HG03159 (cell line): ENCODE data around the gene FNDC3B.

Experiments
- ATAC-seq: cut with Tn5 transposase; IDR thresholded peaks from one replicate; pipeline ENCODE4 v1.9.1; 2021; ENCODE audit warnings: mild to moderate bottlenecking, moderate library complexity; ENCODE audit not compliant: unreplicated experiment

FNDC3B gene

GRCh38 chr3:172300187-172300586, 260.8 kb downstream of the FNDC3B start:
- ATAC-seq: no peak

DNA sequence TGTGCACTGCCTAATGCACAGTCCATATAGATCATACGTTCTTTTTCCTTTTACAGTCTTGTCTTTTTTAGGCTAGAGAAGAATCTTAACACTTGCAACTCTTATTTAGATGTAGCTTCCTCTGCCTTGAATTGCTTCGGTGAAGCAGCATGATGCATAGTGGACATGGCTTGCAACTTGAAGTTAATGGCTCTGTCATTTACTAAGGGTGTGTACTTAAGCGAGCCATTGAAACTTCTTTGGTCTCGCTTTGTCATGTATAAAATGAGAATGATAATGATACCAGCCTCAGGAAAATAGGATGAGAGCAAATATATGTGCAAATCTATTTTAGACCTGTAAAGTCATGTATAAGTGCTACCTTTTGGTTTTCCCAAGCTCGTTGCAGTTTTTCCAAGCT, 261.5 kb downstream of the FNDC3B start:
- no peak for ATAC-seq

GRCh38 chr3:172302203-172302602, 262.8 kb downstream of the FNDC3B start:
- no peak for ATAC-seq

- no peak for ATAC-seq
Measured at GRCh38 chr3:172303181-172303580, 263.8 kb downstream of the FNDC3B start.

DNA sequence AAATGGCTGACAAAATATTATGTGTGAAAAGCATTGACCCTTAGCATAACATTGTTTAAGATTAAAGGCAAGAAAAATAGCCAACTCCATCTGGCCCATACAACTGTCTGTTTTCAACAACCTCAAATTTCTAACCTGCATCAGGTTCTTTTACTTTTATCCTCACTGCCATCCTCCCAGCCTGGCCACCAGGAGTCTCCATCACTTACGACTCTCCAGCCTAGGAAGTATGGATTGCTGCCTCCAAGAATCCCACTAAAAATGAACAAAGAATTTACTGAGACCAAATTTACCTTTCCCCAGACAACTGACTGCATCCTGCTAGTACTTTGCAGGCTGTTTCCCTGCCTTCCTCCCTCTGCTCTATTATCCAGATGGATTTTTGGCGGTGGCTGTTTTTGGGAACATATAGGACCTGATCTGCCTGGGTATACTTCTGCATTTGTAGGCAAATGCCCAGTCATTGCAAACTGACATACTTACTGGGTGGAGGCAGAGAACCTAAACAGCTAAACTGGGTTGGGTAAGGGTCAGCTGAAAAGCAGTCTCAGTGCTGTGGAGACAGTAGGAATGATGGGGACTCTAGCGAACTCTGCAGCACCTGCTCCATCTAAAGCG, 264.7 kb downstream of the FNDC3B start:
- ATAC-seq: no peak

DNA sequence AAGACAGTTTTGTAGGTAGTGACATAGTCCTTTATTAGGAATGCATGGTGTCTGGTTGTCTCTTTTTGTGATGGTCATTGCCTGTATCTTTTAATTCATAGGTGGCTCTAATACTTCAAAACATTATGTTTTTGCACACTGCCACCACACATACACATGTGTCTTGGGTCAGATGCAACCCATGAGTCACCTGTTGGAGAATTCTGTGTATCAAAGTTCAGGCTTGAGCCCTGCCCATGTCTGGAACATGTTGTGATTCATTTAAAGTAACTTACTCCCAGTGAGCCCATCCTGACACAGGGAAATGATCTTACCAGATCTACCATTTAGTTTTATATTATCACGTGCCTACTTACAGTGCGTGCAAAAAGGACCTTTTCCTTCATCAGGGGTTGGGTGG, 266.2 kb downstream of the FNDC3B start:
- no peak for ATAC-seq

DNA sequence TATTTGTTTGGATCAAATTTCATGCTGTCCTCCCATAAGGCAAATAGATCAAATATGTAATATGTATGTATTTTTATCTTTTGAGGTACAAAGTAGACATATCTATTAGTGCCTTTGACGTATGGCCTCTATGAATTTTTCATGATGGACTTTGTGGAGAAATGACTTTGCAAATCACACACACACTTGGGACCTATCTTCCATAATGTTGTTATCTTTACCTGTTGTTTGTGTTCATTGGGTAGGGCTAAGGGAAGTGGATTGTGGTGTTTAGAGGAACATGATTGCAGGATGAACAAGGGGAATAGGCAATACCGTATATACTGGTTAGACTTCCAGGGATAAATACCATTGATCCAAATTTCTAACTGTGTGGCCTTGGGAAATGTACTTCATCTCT, 266.6 kb downstream of the FNDC3B start:
- ATAC-seq: no peak

DNA sequence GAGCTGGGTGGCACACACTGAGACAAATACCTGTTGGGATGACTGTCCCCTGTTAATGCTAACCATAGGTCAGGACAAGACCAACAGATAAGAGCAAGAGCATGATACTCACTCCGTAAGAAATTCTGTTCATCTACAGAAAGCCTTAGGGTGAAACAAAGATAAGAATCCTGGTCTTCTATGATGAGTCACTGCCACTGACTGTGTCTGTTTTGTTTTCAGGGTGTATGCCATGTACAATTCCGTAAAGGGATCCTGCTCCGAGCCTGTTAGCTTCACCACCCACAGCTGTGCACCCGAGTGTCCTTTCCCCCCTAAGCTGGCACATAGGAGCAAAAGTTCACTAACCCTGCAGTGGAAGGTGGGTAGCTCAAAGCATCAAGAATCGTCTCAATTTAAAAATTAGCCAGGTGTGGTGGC, 267.8 kb downstream of the FNDC3B start:
- no peak for ATAC-seq

GRCh38 chr3:172309059-172309458, 269.7 kb downstream of the FNDC3B start:
- ATAC-seq: no peak

GRCh38 chr3:172309741-172310427, 270.5 kb downstream of the FNDC3B start:
- ATAC-seq: no peak

GRCh38 chr3:172310428-172310760, 271.0 kb downstream of the FNDC3B start:
- ATAC-seq: no peak

DNA sequence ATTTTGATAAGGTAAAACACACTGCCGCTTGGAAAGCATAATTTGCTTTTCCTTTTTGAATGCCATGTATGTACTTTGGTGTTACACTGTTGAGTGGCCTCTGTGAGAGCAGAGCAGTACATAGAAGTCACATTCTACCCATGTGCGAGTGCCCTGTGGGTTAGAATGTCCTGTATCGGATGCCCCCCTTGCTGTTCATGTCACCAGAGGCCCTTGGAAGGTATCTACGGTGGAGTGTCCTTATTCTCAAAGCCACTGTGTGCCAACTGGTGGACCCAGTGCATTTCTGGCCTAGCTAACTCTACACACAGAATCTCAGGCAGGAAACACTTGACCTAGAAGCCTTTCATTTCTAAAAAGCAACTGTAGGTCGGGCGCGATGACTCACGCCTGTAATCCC, 271.8 kb downstream of the FNDC3B start:
- no peak for ATAC-seq

DNA sequence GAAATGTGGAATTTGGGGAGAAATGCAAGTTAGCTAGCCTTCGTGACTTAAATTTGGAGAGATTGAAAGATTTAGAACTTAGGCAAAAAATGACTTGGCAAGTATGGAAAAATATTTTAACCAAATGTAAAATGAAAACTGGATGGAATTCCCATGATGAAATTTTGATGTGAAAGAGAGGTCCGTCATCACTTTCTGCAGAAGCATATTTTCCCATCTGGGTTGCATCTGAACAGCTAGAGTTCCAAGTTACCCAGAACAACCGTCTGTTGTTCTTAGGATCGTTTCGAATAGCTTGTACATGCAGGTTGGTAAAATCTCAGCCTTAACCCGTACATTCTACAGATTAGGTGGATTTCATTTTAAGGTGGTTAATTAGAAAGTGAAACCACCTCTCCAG, 272.6 kb downstream of the FNDC3B start:
- no peak for ATAC-seq

DNA sequence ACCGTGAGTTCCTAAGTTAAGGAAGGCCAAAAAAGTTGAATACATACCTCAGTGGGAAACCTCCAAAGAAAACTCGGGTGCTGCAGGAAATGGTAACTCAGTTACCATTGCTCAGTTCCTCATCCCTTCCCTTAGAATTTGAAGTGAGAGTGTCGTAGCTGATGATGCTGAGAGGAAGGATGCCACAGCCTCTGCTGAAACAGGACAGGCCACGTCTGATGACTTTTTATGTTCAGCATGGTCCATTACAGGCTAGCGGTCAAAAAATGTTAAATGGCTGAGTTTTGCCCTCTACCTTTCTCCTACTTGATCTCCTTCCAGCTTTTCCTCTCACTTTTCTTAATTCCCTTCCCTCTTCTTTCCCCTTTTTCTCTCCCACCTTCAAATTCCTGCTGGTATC, 273.3 kb downstream of the FNDC3B start:
- no peak for ATAC-seq

DNA sequence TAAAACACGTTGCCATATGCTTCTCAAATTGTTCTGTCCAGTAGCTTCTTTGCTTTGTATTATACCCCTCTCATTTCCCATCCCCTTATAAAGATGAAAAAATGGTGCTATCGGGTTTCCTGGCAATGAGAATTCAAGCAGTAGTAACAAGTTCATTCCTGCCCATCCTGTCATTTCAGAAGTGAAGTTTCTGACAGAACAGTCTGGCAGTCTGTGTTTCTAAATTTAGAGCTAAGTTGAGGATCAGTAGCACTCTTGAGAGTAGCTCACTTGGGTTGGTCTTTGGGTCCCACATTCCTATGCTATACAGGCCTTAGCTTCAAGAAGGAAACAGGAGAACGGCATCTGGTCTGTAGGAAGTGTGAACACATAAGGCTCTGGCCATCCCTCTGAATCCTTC, 274.3 kb downstream of the FNDC3B start:
- no peak for ATAC-seq

- no peak for ATAC-seq
Measured at GRCh38 chr3:172314591-172315160, 275.3 kb downstream of the FNDC3B start.

- ATAC-seq: no peak
Measured at GRCh38 chr3:172315401-172316091, 276.2 kb downstream of the FNDC3B start.

GRCh38 chr3:172316758-172317157, 277.4 kb downstream of the FNDC3B start:
- ATAC-seq: no peak

- ATAC-seq: no peak
Measured at GRCh38 chr3:172317481-172317880, 278.1 kb downstream of the FNDC3B start.

GRCh38 chr3:172317984-172318383, 278.6 kb downstream of the FNDC3B start:
- ATAC-seq: no peak

- ATAC-seq: no peak
Measured at GRCh38 chr3:172319595-172319994, 280.2 kb downstream of the FNDC3B start.

DNA sequence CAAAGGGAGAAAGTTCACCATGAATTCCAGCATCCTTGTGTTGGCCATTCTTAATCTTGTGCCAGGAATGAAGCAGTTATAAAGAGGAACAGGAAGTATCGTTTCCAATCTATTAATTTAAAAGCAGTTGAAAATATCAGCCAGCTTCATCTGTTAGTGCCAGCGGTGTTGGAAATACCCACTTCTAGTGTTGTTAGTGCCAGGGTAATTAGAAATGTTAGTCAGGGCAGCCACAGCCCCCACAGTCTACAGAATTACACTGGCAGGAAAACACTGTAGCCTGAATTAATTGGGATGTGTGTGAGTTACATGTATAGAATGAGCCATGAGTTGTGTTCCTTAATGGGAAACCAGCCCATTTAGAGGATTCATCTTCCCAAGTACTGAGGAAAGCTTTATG, 281.1 kb downstream of the FNDC3B start:
- no peak for ATAC-seq
